Activated CD8-positive, alpha-beta memory T cell treated with anti-CD3 and anti-CD28 coated beads, Interleukin-2, amount 50 U/mL, for 48 hours (primary cell): ENCODE measurements around the gene PSMB10.
A peak's percentile ranks its signal among the peaks of the same experiment; 100 is the strongest.
"Not testable (repeated sequence)": the region's sequence is repeated elsewhere in the genome, so short reads cannot be mapped to it uniquely, and the experiment has no call there.

Experiments
- DNase-seq: peaks from one replicate; pipeline ENCODE4 v3.0.0-alpha.2; 2020

Gene PSMB10

GRCh38 chr16:67924140-67924906 is 12.3 kb downstream of the PSMB10 start:
- DNase-seq = peak; percentile 49

DNA sequence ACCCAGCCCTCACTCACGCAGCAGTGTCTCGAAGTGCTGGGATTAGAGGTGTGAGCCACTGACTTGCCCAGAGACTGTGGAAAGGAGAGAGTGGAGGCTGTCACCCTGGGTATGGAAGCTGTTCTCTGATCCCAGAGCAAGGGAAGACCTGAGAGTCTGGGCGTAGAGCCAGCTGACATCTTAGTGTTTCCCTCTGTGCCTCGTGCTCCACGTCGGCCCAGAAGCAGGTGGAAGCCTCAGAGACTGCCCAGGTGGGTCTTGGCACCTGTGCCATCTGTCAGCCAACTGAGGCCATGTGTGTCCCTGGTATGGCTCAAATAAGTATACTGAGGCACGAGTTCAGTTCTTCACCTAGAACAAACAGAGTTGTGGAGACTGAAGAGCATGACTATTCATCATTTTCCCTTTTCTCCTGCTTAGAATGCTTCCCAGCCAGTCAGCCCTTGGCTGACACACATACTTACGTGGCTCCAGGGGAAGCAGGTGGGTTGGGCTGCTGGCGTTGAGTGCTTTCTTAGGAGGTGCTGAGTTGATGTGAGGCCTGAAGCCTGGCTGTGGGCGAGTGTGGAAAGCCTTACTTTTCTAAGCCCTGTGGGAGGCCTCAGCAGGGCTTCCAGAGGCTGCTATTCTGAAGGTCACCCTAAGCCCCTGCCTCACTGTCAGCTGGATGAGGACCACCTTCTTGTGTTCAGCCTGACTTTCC is 13.1 kb downstream of the PSMB10 start:
- no peak for DNase-seq

GRCh38 chr16:67922740-67923139 is 13.9 kb downstream of the PSMB10 start:
- DNase-seq = no peak

GRCh38 chr16:67922221-67922620 is 14.4 kb downstream of the PSMB10 start:
- DNase-seq = no peak

GRCh38 chr16:67919622-67920221 is 16.9 kb downstream of the PSMB10 start:
- no peak for DNase-seq

DNA sequence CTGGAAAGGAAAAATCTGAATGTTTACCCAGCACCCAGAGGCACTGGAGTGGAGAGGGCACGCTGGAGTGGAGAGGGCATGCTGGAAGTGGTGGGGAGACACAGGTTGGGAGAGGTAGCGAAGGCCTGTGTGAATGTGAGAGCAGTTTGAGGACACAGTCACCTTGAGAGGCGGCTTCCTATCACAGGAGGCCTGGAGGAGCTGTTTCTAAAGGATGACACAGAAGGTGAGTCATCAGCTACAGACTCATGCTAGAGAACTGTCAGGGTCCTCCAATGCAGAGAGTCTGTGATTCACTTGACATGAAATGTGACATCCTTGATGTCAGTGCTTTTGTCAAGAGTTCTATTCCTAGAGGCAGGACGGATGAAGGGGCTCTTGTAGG is 18.8 kb downstream of the PSMB10 start:
- peak; percentile 74 for DNase-seq

GRCh38 chr16:67917140-67917851 is 19.4 kb downstream of the PSMB10 start:
- DNase-seq = peak; percentile 55

DNA sequence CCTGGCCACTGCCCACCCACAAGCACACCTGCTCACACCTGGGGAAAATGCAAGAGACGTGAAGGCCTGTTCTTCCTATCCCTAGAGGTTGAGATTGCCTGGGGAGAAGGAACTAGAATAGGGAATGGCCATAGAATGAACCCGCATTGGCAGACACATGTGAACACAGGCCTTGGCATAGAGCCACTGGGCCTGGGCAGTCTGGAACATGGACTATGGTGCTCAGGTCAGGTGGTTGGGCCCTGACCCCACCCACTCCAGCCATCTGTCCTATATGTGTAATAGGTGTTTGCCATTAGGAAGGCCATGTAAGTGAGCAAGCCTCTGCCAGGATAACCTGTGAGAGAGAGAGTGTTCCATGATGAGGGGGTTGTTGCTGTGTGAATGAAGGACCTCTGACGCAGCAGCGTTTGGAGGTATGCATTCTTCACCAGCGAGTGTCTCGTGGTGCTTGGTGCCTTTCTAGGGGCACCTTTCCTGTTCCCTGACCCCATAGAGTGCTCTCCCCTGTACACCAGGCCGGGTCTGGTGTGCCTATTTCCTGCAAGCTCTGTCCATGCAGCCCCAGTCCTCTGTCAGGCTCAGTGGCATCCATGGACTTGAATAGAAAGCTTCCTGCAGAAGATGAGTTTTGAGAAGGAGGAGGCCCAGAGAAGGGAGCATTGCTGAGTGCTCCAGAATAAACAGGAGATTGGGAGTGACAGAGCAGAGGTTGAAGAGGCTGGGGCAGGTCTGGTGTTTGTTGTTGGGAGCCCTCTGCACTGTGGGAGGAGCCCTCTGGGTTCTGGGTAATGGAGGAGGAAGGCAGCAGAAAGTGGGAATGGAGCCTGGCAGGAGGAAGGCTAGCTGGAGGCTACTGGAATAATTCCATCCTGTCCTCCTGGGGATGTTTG is 20.6 kb downstream of the PSMB10 start:
- no peak for DNase-seq

- not testable (repeated sequence) for DNase-seq
Measured at GRCh38 chr16:67915496-67915769, 21.2 kb downstream of the PSMB10 start.

DNA sequence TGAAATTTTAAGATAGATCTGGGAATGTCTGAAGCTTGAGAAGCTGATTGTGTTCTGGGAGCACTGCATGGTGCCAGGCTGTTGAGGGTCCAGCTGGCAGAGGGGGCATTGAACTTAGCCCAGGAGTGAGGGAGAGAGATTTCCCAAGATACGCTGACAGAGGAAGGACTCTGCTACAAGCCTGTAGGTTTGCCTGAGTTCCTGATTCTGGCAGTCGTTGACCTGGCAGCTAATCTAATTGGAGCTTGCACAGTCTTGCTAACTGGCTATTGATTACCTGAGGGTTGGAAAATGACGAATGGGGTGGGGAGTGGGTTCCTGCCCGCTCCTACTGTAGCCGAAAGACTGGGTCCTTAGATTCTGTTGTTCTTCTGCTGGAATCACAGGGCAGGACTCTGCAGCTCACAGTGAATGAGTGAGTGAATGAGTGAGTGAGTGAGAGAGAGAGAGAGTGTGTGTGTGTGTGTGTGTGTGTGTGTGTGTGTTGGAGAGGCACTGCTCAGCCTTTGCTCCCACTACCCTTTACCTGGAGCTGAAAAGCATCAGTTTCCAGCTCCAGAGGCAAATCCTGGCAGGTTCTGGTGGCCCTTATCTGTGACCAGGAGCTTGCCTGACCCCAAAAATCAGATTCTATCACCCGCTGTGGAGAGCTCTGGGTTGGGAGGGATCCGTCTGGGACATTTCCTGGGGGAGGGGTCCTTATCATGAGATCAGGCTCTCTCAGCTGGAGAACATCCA is 21.7 kb downstream of the PSMB10 start:
- DNase-seq = no peak

DNA sequence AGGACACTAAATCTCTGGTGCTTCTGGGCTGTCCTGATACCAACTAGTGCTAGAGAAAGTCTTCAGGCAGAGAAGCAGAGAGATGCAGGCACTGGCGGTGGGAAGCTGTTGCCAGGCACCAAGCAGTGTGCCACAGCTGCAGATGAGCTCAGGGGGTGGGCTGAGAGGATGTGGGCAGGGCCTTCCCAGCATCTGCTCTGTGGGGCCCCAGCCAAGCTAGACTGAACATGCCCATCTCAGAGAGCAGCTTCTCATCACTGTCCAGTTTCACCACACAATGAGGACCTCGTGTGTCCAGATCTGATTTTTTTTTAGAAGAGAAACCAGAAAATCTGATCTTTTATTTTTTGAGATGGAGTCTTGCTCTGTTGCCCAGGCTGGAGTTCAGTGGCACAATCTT is 26.5 kb downstream of the PSMB10 start:
- peak; percentile 61 for DNase-seq

- no peak for DNase-seq
Measured at GRCh38 chr16:67909056-67909742, 27.5 kb downstream of the PSMB10 start.

DNA sequence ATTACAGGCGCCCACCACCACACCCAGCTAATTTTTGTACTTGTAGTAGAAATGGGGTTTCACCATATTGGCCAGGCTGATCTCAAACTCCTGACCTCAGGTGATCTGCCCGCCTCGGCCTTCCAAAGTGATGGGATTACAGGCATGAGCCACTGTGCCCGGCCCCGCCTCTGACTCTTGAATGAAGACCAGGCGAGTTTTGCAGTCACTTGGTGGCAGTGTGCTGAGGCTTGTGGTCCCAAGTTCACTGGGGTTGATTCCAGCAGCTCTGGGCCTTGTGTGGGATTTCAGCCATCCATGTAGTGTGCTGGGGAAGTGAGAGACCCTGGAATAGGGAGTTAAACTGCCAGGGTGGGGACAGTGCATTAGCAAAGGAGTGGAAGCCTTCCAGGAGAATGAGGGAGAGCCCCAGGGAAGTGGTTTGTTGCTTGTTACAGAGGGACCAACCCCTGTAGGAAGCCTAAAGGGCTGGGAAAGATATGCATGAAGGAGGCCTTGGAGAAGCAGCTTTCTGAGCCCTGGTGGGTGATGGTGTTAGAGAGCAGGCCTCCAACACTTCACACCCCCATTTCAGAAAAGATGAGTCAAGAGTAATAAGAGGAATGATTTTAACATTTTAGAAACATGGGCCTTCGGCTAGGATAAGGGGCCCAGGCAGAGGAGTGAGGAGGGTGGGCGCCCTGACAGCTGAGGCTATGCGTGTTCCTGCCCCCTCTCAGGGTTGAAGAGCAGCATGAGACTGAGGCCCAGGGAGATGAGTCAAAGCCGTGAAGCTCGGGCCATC is 29.1 kb downstream of the PSMB10 start:
- DNase-seq = peak; percentile 52

DNA sequence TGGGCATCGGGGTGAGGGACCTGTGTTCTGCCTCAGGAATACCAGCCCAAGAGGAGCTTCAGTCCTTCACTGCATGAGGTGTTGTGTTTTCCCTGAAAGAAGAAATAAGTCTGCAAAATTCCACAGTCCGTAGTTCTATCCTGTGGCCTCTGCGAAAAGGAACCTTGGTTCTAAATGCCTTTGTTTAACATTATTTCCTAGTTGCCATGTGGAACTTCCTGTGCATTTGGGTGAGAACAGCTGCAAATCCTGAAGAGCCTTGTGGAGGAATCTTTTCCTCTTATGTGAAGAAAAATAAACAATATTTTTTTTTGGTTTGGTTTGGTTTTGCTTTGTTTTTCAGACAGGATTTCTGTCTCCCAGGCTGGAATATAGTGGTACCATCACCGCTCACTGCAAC is 33.8 kb downstream of the PSMB10 start:
- no peak for DNase-seq

DNA sequence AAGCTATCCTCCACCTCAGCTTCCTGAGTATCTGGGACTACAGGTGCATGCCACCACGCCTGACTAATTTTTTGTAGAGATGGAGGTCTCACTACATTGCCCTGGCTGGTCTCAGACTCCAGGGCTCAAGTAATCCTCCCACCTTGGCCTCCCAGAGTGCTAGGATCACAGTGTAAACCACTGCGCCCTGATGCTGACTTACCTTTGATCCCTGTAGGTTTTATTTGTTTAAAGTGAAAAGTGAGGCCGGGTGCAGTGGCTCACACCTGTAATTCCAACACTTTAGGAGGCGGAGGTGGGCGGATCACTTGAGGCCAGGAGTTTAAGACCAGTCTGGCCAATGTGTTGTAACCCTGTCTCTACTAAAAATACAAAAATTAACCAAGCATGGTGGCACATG is 34.9 kb downstream of the PSMB10 start:
- DNase-seq = no peak

GRCh38 chr16:67897231-67897630 is 39.4 kb downstream of the PSMB10 start:
- DNase-seq = no peak

- DNase-seq = no peak
Measured at GRCh38 chr16:67893743-67894399, 42.8 kb downstream of the PSMB10 start.

- peak; percentile 95 for DNase-seq
Measured at GRCh38 chr16:67892899-67893742, 43.5 kb downstream of the PSMB10 start, which contains the start of gene PSKH1. Gene PSKH1 (plus strand): TSS chr16:67893254. CDS start chr16:67908750, 15,496 bp downstream.

- no peak for DNase-seq
Measured at GRCh38 chr16:67892375-67892774, 44.3 kb downstream of the PSMB10 start.
